NT2/D1 (cell line): ENCODE data around the gene PCSK9.

ENCODE experiments used
- YY1 ChIP-seq: IDR thresholded peaks from 2 replicates; pipeline ENCODE4 v1.6.1; 2011; ENCODE audit not compliant: insufficient read length, insufficient read depth
- ZNF274 ChIP-seq: IDR thresholded peaks from 2 replicates; pipeline ENCODE4 v1.6.1; 2011; ENCODE audit warnings: mild to moderate bottlenecking, low read depth, low read length

GRCh38 chr1:55048453-55049270 is 9.3 kb downstream of the PCSK9 start:
- TF ChIP-seq YY1: no peak
- TF ChIP-seq ZNF274: no peak
